ENCODE results near the gene TMEM135. TPM values are rescaled to one million over a fixed set of nuclear protein-coding genes. Genes with fewer than 3 reads are reported as not detected.
"Not testable (repeated sequence)": the region's sequence is repeated elsewhere in the genome, so short reads cannot be mapped to it uniquely, and the experiment has no call there.

Gene TMEM135
- total and polyA plus RNA-seq, 2 donors (not counting 1 experiment from before 2014, with no cell fraction given): 2.7 to 19.5 TPM

DNA sequence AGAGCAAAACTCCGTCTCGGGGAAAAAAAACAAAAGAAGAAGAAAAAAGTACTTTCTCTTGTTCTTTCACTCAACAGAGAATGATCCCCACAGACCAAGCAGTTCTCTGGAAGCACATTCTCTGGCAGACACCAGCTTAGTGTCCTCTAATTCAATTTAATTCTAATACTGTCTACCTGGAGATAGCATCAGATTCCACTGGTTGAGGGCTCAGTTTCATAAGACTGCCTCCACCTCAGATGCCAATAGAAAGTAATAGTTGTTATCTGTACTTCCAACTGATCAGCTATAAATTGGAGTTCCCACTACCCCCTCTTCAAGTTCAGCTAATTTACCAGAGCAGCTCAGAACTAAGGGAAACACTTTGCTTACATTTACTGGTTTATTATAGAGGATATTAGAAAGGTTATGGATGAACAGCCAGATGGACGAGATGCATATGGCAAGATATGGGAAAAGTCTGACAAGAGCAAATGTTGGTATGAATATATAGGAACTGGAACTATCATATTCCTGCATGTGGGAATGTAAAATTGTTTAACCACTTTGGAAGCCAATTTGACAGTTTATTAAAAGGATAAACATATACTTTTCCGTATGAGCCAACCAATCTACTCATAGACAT, 64.3 kb downstream of the TMEM135 start:
- Mint-ChIP-seq H3K4me1 (peaks cover 10% of the 10 kb centered on the region), H3K27me3 (no peaks in the 10 kb centered on the region), H3K9me3 (ENCODE audit: insufficient read depth) (no peaks in the 10 kb centered on the region), H3K27ac (no peak overlapping the region), H3K4me3 (no peak overlapping the region)
- whole genome bisulfite sequencing (ENCODE audit: insufficient coverage): 100% methylated on average over 1 of the region's 4 CpGs
- Histone ChIP-seq H3K27ac (ENCODE audit: low read length in 2 of 2) (no peak overlapping the region), H3K9ac (ENCODE audit: low read length) (no peak overlapping the region), H3K27me3 (replicated peaks in 1 of 4; ENCODE audit: control extremely low read depth in 1 of 4, control insufficient read depth in 3 of 4, insufficient read depth in 4 of 4, low read length in 3 of 4) (no peaks in the 10 kb centered on the region), H2AFZ (ENCODE audit: insufficient read depth, low read depth, low read length, poor library complexity, severe bottlenecking) (no peak overlapping the region), H3K4me1 (ENCODE audit: control insufficient read depth in 2 of 2, insufficient read depth in 2 of 2, low read length in 2 of 2) (peaks cover 3 to 5% of the 10 kb centered on the region in 2 donors), H3K4me3 (ENCODE audit: control extremely low read depth in 1 of 5, extremely low read depth in 1 of 5, insufficient read depth in 1 of 5, low read depth in 2 of 5, low read length in 4 of 5) (no peak overlapping the region), H3K4me2 (replicated peaks; ENCODE audit: low read depth, low read length, poor library complexity, severe bottlenecking) (no peak overlapping the region), H3K36me3 (replicated peaks in 1 of 2; ENCODE audit: control extremely low read depth in 1 of 2, control insufficient read depth in 1 of 2, extremely low read depth in 1 of 2, insufficient read depth in 2 of 2, low read length in 1 of 2) (no peaks in the 10 kb centered on the region), H3K79me2 (ENCODE audit: control insufficient read depth, insufficient read depth, low read length) (peaks cover 5% of the 10 kb centered on the region), H4K20me1 (ENCODE audit: control insufficient read depth, insufficient read depth, low read length, poor library complexity, severe bottlenecking) (no peaks in the 10 kb centered on the region), H3K9me3 (ENCODE audit: control extremely low read depth in 1 of 3, control insufficient read depth in 2 of 3, insufficient read depth in 1 of 3, low read length in 2 of 3) (no peaks in the 10 kb centered on the region)
- intact Hi-C loops (cut with micrococcal nuclease): no loop called here
- ChIA-PET POLR2A (no interaction called here), CTCF (no interaction called here)
- DNase-seq (no peak), ATAC-seq (ENCODE audit: low read depth) (no peak)
- TF ChIP-seq EZH2 (IDR thresholded peaks at IDR 0.05; ENCODE audit: borderline replicate concordance, insufficient read depth, low read depth, low read length, poor library complexity, severe bottlenecking): no peak
- TF ChIP-seq, protein P1, sequence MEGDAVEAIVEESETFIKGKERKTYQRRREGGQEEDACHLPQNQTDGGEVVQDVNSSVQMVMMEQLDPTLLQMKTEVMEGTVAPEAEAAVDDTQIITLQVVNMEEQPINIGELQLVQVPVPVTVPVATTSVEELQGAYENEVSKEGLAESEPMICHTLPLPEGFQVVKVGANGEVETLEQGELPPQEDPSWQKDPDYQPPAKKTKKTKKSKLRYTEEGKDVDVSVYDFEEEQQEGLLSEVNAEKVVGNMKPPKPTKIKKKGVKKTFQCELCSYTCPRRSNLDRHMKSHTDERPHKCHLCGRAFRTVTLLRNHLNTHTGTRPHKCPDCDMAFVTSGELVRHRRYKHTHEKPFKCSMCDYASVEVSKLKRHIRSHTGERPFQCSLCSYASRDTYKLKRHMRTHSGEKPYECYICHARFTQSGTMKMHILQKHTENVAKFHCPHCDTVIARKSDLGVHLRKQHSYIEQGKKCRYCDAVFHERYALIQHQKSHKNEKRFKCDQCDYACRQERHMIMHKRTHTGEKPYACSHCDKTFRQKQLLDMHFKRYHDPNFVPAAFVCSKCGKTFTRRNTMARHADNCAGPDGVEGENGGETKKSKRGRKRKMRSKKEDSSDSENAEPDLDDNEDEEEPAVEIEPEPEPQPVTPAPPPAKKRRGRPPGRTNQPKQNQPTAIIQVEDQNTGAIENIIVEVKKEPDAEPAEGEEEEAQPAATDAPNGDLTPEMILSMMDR (IDR thresholded peaks at IDR 0.05): no peak

DNA sequence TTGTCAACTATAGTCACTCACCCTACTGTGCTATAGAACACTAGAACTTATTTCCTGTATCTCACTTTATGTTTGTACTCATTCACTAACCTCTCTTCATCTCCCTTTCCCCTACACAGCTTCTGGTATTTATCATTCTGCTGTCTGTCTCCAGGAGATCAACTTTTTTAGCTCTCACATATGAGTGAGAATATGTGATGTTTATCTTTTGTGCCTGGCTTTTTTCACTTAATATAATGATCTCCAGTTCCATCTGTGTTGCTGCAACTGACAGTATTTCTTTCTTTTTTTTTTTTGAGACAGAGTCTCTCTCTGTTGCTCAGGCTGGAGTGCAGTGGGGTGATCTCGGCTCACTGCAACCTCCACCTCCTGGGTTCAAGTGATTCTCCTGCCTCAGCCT, 68.1 kb downstream of the TMEM135 start:
- DNase-seq; H3K4me3 Mint-ChIP-seq; H2AFZ ChIP-seq (ENCODE audit: insufficient read depth, low read depth, low read length, poor library complexity, severe bottlenecking); H3K4me2 ChIP-seq (replicated peaks; ENCODE audit: low read depth, low read length, poor library complexity, severe bottlenecking); H3K9me3 ChIP-seq (ENCODE audit: control extremely low read depth in 1 of 3, control insufficient read depth in 2 of 3, insufficient read depth in 1 of 3, low read length in 2 of 3); CTCF ChIA-PET; H3K79me2 ChIP-seq (ENCODE audit: control insufficient read depth, insufficient read depth, low read length); H3K27ac Mint-ChIP-seq; H4K20me1 ChIP-seq (ENCODE audit: control insufficient read depth, insufficient read depth, low read length, poor library complexity, severe bottlenecking); POLR2A ChIA-PET; H3K4me3 ChIP-seq (ENCODE audit: control extremely low read depth in 1 of 5, extremely low read depth in 1 of 5, insufficient read depth in 1 of 5, low read depth in 2 of 5, low read length in 4 of 5); H3K9ac ChIP-seq (ENCODE audit: low read length); intact Hi-C loops (cut with micrococcal nuclease); ATAC-seq (ENCODE audit: low read depth); H3K27me3 ChIP-seq (replicated peaks in 1 of 4; ENCODE audit: control extremely low read depth in 1 of 4, control insufficient read depth in 3 of 4, insufficient read depth in 4 of 4, low read length in 3 of 4); H3K36me3 ChIP-seq (replicated peaks in 1 of 2; ENCODE audit: control extremely low read depth in 1 of 2, control insufficient read depth in 1 of 2, extremely low read depth in 1 of 2, insufficient read depth in 2 of 2, low read length in 1 of 2); H3K27ac ChIP-seq (ENCODE audit: low read length in 2 of 2); H3K4me1 ChIP-seq (ENCODE audit: control insufficient read depth in 2 of 2, insufficient read depth in 2 of 2, low read length in 2 of 2); H3K27me3 Mint-ChIP-seq; H3K9me3 Mint-ChIP-seq (ENCODE audit: insufficient read depth); H3K4me1 Mint-ChIP-seq: not testable (repeated sequence)
- no CpG with 5 or more reads among the region's 1 CpG for WGBS (ENCODE audit: insufficient coverage)

- H3K4me1 Mint-ChIP-seq; DNase-seq; H3K27ac Mint-ChIP-seq; CTCF ChIA-PET; H3K27ac ChIP-seq (ENCODE audit: low read length in 2 of 2); H3K4me3 Mint-ChIP-seq; H2AFZ ChIP-seq (ENCODE audit: insufficient read depth, low read depth, low read length, poor library complexity, severe bottlenecking); H4K20me1 ChIP-seq (ENCODE audit: control insufficient read depth, insufficient read depth, low read length, poor library complexity, severe bottlenecking); H3K9ac ChIP-seq (ENCODE audit: low read length); H3K4me3 ChIP-seq (ENCODE audit: control extremely low read depth in 1 of 5, extremely low read depth in 1 of 5, insufficient read depth in 1 of 5, low read depth in 2 of 5, low read length in 4 of 5); H3K9me3 Mint-ChIP-seq (ENCODE audit: insufficient read depth); POLR2A ChIA-PET; H3K36me3 ChIP-seq (replicated peaks in 1 of 2; ENCODE audit: control extremely low read depth in 1 of 2, control insufficient read depth in 1 of 2, extremely low read depth in 1 of 2, insufficient read depth in 2 of 2, low read length in 1 of 2); H3K4me2 ChIP-seq (replicated peaks; ENCODE audit: low read depth, low read length, poor library complexity, severe bottlenecking); H3K4me1 ChIP-seq (ENCODE audit: control insufficient read depth in 2 of 2, insufficient read depth in 2 of 2, low read length in 2 of 2); intact Hi-C loops (cut with micrococcal nuclease); H3K79me2 ChIP-seq (ENCODE audit: control insufficient read depth, insufficient read depth, low read length); H3K9me3 ChIP-seq (ENCODE audit: control extremely low read depth in 1 of 3, control insufficient read depth in 2 of 3, insufficient read depth in 1 of 3, low read length in 2 of 3); H3K27me3 ChIP-seq (replicated peaks in 1 of 4; ENCODE audit: control extremely low read depth in 1 of 4, control insufficient read depth in 3 of 4, insufficient read depth in 4 of 4, low read length in 3 of 4); ATAC-seq (ENCODE audit: low read depth); H3K27me3 Mint-ChIP-seq: not testable (repeated sequence)
- no CpG with 5 or more reads among the region's 3 CpGs for WGBS (ENCODE audit: insufficient coverage)
Observed at GRCh38 chr11:87107379-87107778, 69.6 kb downstream of the TMEM135 start.
